Mesenchymal stem cell (in vitro differentiated cells and primary cell): ENCODE data around the gene TRA2A.

Experiments used
- DNase-seq: peaks from one replicate; pipeline ENCODE4 v3.0.0-alpha.2; 2013
- H2AFZ ChIP-seq: one replicate; pipeline ENCODE4 v1.6.1; 2013; ENCODE audit warnings: low read depth, mild to moderate bottlenecking, control low read depth, inconsistent platforms, low read length, moderate library complexity
- H2AK5ac ChIP-seq: 2 replicates; pipeline ENCODE4 v1.6.1; 2013; ENCODE audit warnings: low read length, moderate library complexity, mild to moderate bottlenecking, inconsistent platforms; ENCODE audit not compliant: severe bottlenecking
- H2BK120ac ChIP-seq: one replicate; pipeline ENCODE4 v1.6.1; 2013; ENCODE audit warnings: low read depth, mild to moderate bottlenecking, inconsistent platforms, low read length, moderate library complexity
- H2BK12ac ChIP-seq, 2 experiments: one replicate each; pipeline ENCODE4 v1.6.1; 2013; ENCODE audit warnings: inconsistent platforms in 2 of 2, low read length in 2 of 2, mild to moderate bottlenecking in 2 of 2, moderate library complexity in 2 of 2, control low read depth in 1 of 2
- H2BK15ac ChIP-seq: one replicate; pipeline ENCODE4 v1.6.1; 2013; ENCODE audit warnings: mild to moderate bottlenecking, low read depth, inconsistent platforms; ENCODE audit not compliant: poor library complexity, severe bottlenecking
- H2BK5ac ChIP-seq: 2 replicates; pipeline ENCODE4 v1.6.1; 2013; ENCODE audit warnings: low read depth, mild to moderate bottlenecking, low read length, control low read depth, inconsistent platforms; ENCODE audit not compliant: poor library complexity, severe bottlenecking
- H3K14ac ChIP-seq, 2 experiments: one replicate each; pipeline ENCODE4 v1.6.1; 2013; ENCODE audit warnings: inconsistent platforms in 2 of 2, low read length in 2 of 2, control low read depth in 1 of 2, mild to moderate bottlenecking in 1 of 2, moderate library complexity in 1 of 2
- H3K18ac ChIP-seq, 2 experiments: one replicate each; pipeline ENCODE4 v1.6.1; 2013; ENCODE audit warnings: inconsistent platforms in 2 of 2, low read length in 2 of 2, control low read depth in 1 of 2, low read depth in 1 of 2, mild to moderate bottlenecking in 1 of 2
- H3K23ac ChIP-seq, 2 experiments: one replicate each; pipeline ENCODE4 v1.6.1; 2013; ENCODE audit warnings: inconsistent platforms in 2 of 2, low read length in 2 of 2, mild to moderate bottlenecking in 2 of 2, moderate library complexity in 2 of 2, control low read depth in 1 of 2
- H3K27ac ChIP-seq: 2 replicates; pipeline ENCODE4 v1.5.1; 2013; ENCODE audit warnings: mild to moderate bottlenecking, moderate library complexity, low read length, control low read depth, inconsistent platforms; ENCODE audit not compliant: poor library complexity, severe bottlenecking
- H3K27me3 ChIP-seq, 2 experiments: 2 replicates each; pipeline versions ENCODE4 v1.6.1 to v1.7.0; 2013; ENCODE audit warnings: low read length in 2 of 2, mild to moderate bottlenecking in 2 of 2, moderate library complexity in 2 of 2, control low read depth in 1 of 2, inconsistent platforms in 1 of 2; ENCODE audit not compliant: control insufficient read depth in 1 of 2, insufficient read depth in 1 of 2
- H3K36me3 ChIP-seq, 2 experiments: 2 replicates each; pipeline versions ENCODE4 v1.6.1 to v1.7.0; 2013; ENCODE audit warnings: low read length in 2 of 2, control low read depth in 1 of 2, inconsistent platforms in 1 of 2, low read depth in 1 of 2, mild to moderate bottlenecking in 1 of 2; ENCODE audit not compliant: insufficient read depth in 2 of 2, control insufficient read depth in 1 of 2
- H3K4ac ChIP-seq, 2 experiments: one replicate each; pipeline ENCODE4 v1.6.1; 2013; ENCODE audit warnings: inconsistent platforms in 2 of 2, low read length in 2 of 2, mild to moderate bottlenecking in 2 of 2, moderate library complexity in 2 of 2, control low read depth in 1 of 2, low read depth in 1 of 2
- H3K4me1 ChIP-seq: 2 replicates; pipeline ENCODE4 v1.6.1; 2013; ENCODE audit warnings: low read depth, low read length, control low read depth; ENCODE audit not compliant: control insufficient read depth, insufficient read depth
- H3K4me2 ChIP-seq: 2 replicates; pipeline ENCODE4 v1.6.1; 2013; ENCODE audit warnings: low read length, mild to moderate bottlenecking, inconsistent platforms; ENCODE audit not compliant: poor library complexity, severe bottlenecking
- H3K4me3 ChIP-seq, 2 experiments: 2 replicates each; pipeline versions ENCODE4 v1.5.1 to v1.7.0; 2013; ENCODE audit warnings: low read length in 2 of 2, mild to moderate bottlenecking in 2 of 2, control low read depth in 1 of 2, low read depth in 1 of 2; ENCODE audit not compliant: insufficient read depth in 1 of 2
- H3K79me1 ChIP-seq: replicated peaks from 2 replicates; pipeline ENCODE4 v1.6.1; 2013; ENCODE audit warnings: mild to moderate bottlenecking, control low read depth, low read length, inconsistent platforms; ENCODE audit not compliant: poor library complexity, severe bottlenecking
- H3K9ac ChIP-seq: 2 replicates; pipeline ENCODE4 v1.7.0; 2013; ENCODE audit warnings: mild to moderate bottlenecking, low read length, moderate library complexity
- H3K9me3 ChIP-seq: 2 replicates; pipeline ENCODE4 v1.7.0; 2013; ENCODE audit warnings: mild to moderate bottlenecking, low read length; ENCODE audit not compliant: control insufficient read depth
- H4K8ac ChIP-seq: one replicate; pipeline ENCODE4 v1.6.1; 2013; ENCODE audit warnings: inconsistent platforms, mild to moderate bottlenecking, low read length, moderate library complexity
- H4K91ac ChIP-seq: one replicate; pipeline ENCODE4 v1.6.1; 2013; ENCODE audit warnings: mild to moderate bottlenecking, low read length, inconsistent platforms
- WGBS: methylation state at CpG from one replicate; pipeline ENCODE4 v1.1.7; 2013; ENCODE audit warnings: mixed read lengths; 5-methylcytosine and 5-hydroxymethylcytosine counted together

Gene TRA2A

DNA sequence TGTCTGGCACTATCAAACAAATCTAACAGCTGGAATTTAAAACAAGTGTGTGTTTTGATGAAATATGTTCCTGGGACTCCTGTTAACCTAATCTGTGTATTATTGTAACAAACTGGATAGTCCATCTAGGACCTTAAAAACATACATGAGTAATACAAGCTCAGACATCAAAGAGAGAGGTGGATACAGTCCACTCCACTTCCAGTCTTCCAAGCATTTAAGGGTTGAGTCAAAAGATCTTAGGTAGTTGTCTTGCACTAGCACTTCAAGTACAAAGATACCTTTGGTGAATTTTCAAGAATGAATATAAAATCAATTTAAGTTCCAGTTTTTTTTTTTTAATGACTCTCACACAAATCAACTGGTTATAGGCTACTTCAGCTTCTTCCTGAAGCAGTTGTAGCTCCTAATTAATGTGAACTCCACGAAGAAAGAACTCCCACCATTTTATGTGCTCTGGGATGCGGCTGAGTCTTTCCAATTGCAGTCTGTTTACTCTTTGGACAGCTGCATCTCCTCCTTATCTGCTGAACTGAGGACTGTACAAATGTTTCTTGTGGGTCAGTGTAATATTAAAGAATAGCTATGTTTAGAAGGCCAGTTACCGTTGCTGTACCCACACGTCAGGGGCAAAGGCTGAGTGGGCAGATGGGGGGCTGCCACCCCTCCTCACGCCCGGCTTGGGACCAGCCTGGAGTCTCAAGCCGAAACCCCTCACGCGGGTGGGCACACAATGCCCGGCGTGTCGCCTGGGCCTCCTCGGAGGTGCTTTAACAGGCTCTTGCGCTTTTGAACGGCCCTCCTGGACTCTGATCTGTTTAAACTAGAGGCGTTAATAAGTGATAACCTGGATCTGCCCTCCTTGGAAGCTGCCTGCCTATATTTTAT lies 58.6 kb downstream of the TRA2A start:
- H2BK5ac ChIP-seq = peak overlapping the region; percentile 70
- peak overlapping the region; percentile 3 for H2BK15ac ChIP-seq
- peak overlapping the region; percentile 97 to 99 for H3K18ac ChIP-seq
- H2AFZ ChIP-seq = peak overlapping the region; percentile 76
- H3K36me3 ChIP-seq = no peaks in the 10 kb centered on the region
- H2BK12ac ChIP-seq = peak overlapping the region in 1 of 2 experiments; percentile 82
- H4K91ac ChIP-seq = peak overlapping the region; percentile 91
- H3K4me1 ChIP-seq = peaks cover 3% of the 10 kb centered on the region
- no peaks in the 10 kb centered on the region for H3K79me1 ChIP-seq
- peak; percentile 60 for DNase-seq
- H2AK5ac ChIP-seq = no peak overlapping the region
- peak overlapping the region; percentile 100 for H3K4me2 ChIP-seq
- peak overlapping the region in 1 of 2 experiments; percentile 99 for H3K14ac ChIP-seq
- peak overlapping the region; percentile 50 for H3K9ac ChIP-seq
- peak overlapping the region; percentile 79 to 94 for H3K4me3 ChIP-seq
- peak overlapping the region; percentile 98 for H4K8ac ChIP-seq
- H2BK120ac ChIP-seq = peak overlapping the region; percentile 21
- peak overlapping the region; percentile 85 for H3K27ac ChIP-seq
- H3K27me3 ChIP-seq = peaks cover 0 to 95% of the 10 kb centered on the region in 2 experiments
- H3K4ac ChIP-seq = peak overlapping the region; percentile 83 to 99
- no peaks in the 10 kb centered on the region for H3K9me3 ChIP-seq
- peak overlapping the region in 1 of 2 experiments; percentile 97 for H3K23ac ChIP-seq
- 0% methylated on average over 10 of the region's 16 CpGs for WGBS

DNA sequence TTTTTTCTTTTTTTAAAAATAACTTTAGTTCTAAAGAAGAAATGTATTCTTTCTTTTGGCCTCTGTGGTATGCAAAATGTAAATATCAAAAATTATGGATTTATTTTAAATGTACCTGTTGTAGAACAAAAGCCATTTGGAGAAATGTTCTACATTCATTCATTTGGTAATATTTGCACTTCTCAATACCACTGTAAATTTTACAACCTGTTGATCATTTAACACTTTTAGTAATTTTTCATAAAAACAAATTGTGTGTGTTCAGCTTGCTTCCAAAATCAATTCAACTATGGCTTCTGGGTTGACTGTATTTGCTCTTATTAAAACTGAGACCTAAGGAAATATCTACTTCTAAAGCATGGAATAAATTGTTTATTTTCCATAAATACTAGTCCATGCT lies 59.2 kb downstream of the TRA2A start:
- H2BK15ac ChIP-seq = no peak overlapping the region
- no peak overlapping the region for H3K27ac ChIP-seq
- no peak overlapping the region for H2AFZ ChIP-seq
- H3K27me3 ChIP-seq = peaks cover 0 to 95% of the 10 kb centered on the region in 2 experiments
- H4K8ac ChIP-seq = no peak overlapping the region
- H4K91ac ChIP-seq = no peak overlapping the region
- H3K9ac ChIP-seq = no peak overlapping the region
- no peak overlapping the region for H3K23ac ChIP-seq
- no peak overlapping the region for H3K4me3 ChIP-seq
- H3K18ac ChIP-seq = no peak overlapping the region
- H2BK12ac ChIP-seq = no peak overlapping the region
- H2AK5ac ChIP-seq = no peak overlapping the region
- DNase-seq = no peak
- no peak overlapping the region for H3K4me2 ChIP-seq
- peaks cover 3% of the 10 kb centered on the region for H3K4me1 ChIP-seq
- H3K36me3 ChIP-seq = no peaks in the 10 kb centered on the region
- no peak overlapping the region for H2BK120ac ChIP-seq
- H2BK5ac ChIP-seq = no peak overlapping the region
- H3K79me1 ChIP-seq = no peaks in the 10 kb centered on the region
- no peak overlapping the region for H3K4ac ChIP-seq
- H3K9me3 ChIP-seq = no peaks in the 10 kb centered on the region
- no peak overlapping the region for H3K14ac ChIP-seq

DNA sequence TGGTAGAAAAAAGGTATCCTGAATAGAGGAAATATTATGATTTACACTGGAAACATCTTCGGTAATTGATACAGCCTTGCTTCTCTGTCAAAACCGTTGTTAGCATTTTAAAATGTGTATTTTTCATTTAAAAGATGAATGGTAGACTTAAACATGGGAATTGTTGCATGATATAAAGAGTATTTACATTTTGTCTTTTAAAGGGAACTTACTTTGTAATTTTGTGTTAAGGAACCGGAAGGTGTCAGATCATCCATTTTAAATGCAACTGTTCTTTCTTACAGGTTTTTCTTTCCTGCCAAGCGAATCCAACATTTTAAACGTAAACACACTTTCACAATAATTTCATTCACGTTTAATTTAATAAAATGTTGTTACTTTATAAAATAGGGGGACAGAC lies 59.7 kb downstream of the TRA2A start:
- Histone ChIP-seq H2AK5ac (no peak overlapping the region), H3K27me3 (peaks cover 0 to 95% of the 10 kb centered on the region in 2 experiments), H2BK15ac (no peak overlapping the region), H3K36me3 (no peaks in the 10 kb centered on the region), H3K4me3 (no peak overlapping the region), H3K9me3 (no peaks in the 10 kb centered on the region), H4K91ac (no peak overlapping the region), H3K4me1 (peaks cover 3% of the 10 kb centered on the region), H4K8ac (no peak overlapping the region), H3K79me1 (no peaks in the 10 kb centered on the region), H2BK5ac (no peak overlapping the region), H2BK12ac (no peak overlapping the region), H3K27ac (no peak overlapping the region), H2BK120ac (no peak overlapping the region), H3K18ac (no peak overlapping the region), H3K23ac (no peak overlapping the region), H2AFZ (no peak overlapping the region), H3K14ac (no peak overlapping the region), H3K4me2 (no peak overlapping the region), H3K9ac (no peak overlapping the region), H3K4ac (no peak overlapping the region)
- 0% methylated on average over 2 of the region's 6 CpGs for WGBS
- DNase-seq = no peak

DNA sequence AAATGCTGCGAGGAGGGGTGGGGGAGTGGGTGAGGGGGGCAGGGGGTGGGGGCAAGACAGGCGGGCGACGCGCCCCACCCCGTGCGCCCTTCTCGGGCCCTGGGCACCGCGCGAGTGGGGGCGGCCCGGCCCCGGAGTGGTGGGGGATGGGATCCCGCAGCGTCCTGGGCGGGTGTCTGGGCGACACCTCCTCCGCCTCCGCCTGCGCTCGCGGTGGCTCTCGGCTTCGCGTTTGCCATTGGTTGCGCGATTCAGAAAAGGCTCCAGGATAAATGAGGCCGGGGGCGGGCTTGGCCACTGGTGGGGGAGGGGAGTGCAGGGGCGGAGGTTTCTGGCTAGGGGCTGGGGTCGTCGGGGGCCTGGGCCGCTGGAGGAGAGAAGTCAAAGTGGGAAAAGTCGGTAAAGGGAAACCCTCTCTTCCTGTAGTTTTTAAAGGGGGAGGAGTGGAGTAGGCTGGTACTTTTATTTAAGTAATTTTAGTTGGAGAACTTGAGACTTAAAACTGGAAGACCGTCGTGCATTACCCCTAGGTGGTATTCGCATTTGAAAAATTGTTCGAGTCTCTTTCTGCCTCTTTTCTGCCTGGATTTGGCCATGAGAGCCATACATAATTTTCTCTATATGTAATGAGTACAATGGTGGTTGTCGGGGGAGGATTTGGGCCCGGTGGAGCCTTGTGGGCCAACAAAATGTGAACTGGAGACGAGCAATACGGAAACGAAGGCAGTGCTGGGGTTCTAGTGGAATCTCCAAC lies 60.5 kb downstream of the TRA2A start:
- peak overlapping the region; percentile 96 for H2BK120ac ChIP-seq
- H3K4me1 ChIP-seq = peaks cover 3% of the 10 kb centered on the region
- H4K8ac ChIP-seq = peak overlapping the region; percentile 93
- no peak overlapping the region for H2AK5ac ChIP-seq
- H3K23ac ChIP-seq = no peak overlapping the region
- H3K36me3 ChIP-seq = no peaks in the 10 kb centered on the region
- peak overlapping the region in 1 of 2 experiments; percentile 63 for H2BK12ac ChIP-seq
- H4K91ac ChIP-seq = peak overlapping the region; percentile 37
- H3K4me2 ChIP-seq = peak overlapping the region; percentile 88
- peak overlapping the region; percentile 61 to 81 for H3K4me3 ChIP-seq
- peak overlapping the region; percentile 53 for H2BK5ac ChIP-seq
- no peaks in the 10 kb centered on the region for H3K79me1 ChIP-seq
- no peak overlapping the region for H3K9ac ChIP-seq
- H3K27ac ChIP-seq = peak overlapping the region; percentile 95
- no peaks in the 10 kb centered on the region for H3K9me3 ChIP-seq
- H2BK15ac ChIP-seq = peak overlapping the region; percentile 23
- DNase-seq = peak; percentile 89
- H3K4ac ChIP-seq = peak overlapping the region in 1 of 2 experiments; percentile 80
- WGBS = 1% methylated on average over 37 of the region's 44 CpGs
- H2AFZ ChIP-seq = no peak overlapping the region
- peak overlapping the region; percentile 74 to 84 for H3K18ac ChIP-seq
- no peak overlapping the region for H3K14ac ChIP-seq
- H3K27me3 ChIP-seq = peaks cover 0 to 94% of the 10 kb centered on the region in 2 experiments
